HEK293T (cell line): ENCODE measurements around the gene TNFRSF17.

ENCODE experiments used
- CTCF ChIA-PET: fragments of 350-600 bp; formaldehyde crosslinking; extraction: SDS; loops from one replicate; lab custom pipeline; 2021; ENCODE audit warnings: antibody characterized with exemption, inconsistent platforms; lab: Yijun Ruan, JAX
- POLR2A ChIA-PET: fragments of 350-600 bp; formaldehyde crosslinking; extraction: SDS; loops from one replicate; lab custom pipeline; 2020; ENCODE audit warnings: antibody characterized with exemption, inconsistent platforms; lab: Yijun Ruan, JAX
- DNase-seq: peaks from one replicate; pipeline ENCODE4 v3.0.0; 2012; ENCODE audit warnings: mixed read lengths; ENCODE audit errors: extremely low spot score
- BHLHE40 ChIP-seq: fragments of 450-650 bp; IDR thresholded peaks from 2 replicates; pipeline ENCODE4 v1.6.1; 2016; ENCODE audit warnings: mild to moderate bottlenecking, moderate library complexity, borderline replicate concordance
- CTBP1 ChIP-seq: fragments of 450-650 bp; IDR thresholded peaks from 2 replicates; pipeline ENCODE4 v1.6.1; 2016; ENCODE audit warnings: borderline replicate concordance
- ELF4 ChIP-seq: fragments of 450-650 bp; IDR thresholded peaks from 2 replicates; pipeline ENCODE4 v1.6.1; 2017; ENCODE audit warnings: antibody characterized with exemption
- FOXA1 ChIP-seq: fragments of 450-650 bp; IDR thresholded peaks from 2 replicates; pipeline ENCODE4 v1.6.1; 2016; ENCODE audit warnings: mild to moderate bottlenecking
- FOXK2 ChIP-seq: fragments of 450-650 bp; IDR thresholded peaks from 2 replicates; pipeline ENCODE4 v1.6.1; 2016; ENCODE audit warnings: mild to moderate bottlenecking
- FOXM1 ChIP-seq: fragments of 450-650 bp; IDR thresholded peaks from 2 replicates; pipeline ENCODE4 v1.6.1; 2017; ENCODE audit warnings: mild to moderate bottlenecking, borderline replicate concordance
- HDGF ChIP-seq: fragments of 450-650 bp; IDR thresholded peaks from 2 replicates; pipeline ENCODE4 v1.6.1; 2017; ENCODE audit warnings: antibody characterized with exemption, borderline replicate concordance
- L3MBTL2 ChIP-seq: fragments of 450-650 bp; conservative IDR thresholded peaks from 2 replicates; pipeline ENCODE4 v1.6.1; 2016; ENCODE audit warnings: mild to moderate bottlenecking
- LEF1 ChIP-seq: fragments of 450-650 bp; IDR thresholded peaks from 2 replicates; pipeline ENCODE4 v1.6.1; 2017; ENCODE audit warnings: mild to moderate bottlenecking, borderline replicate concordance
- NFRKB ChIP-seq: fragments of 450-650 bp; IDR thresholded peaks from 2 replicates; pipeline ENCODE4 v1.6.1; 2016; ENCODE audit warnings: mild to moderate bottlenecking, moderate library complexity
- PKNOX1 ChIP-seq: fragments of 450-650 bp; IDR thresholded peaks from 2 replicates; pipeline ENCODE4 v1.6.1; 2016
- SP1 ChIP-seq: fragments of 450-650 bp; IDR thresholded peaks from 2 replicates; pipeline ENCODE4 v1.6.1; 2017
- SUZ12 ChIP-seq: fragments of 450-650 bp; IDR thresholded peaks from 2 replicates; pipeline ENCODE4 v1.6.1; 2016; ENCODE audit warnings: mild to moderate bottlenecking
- TARDBP ChIP-seq: fragments of 450-650 bp; IDR thresholded peaks from 2 replicates; pipeline ENCODE4 v1.6.1; 2016
- ZNF384 ChIP-seq: fragments of 450-650 bp; IDR thresholded peaks from 2 replicates; pipeline ENCODE4 v1.6.1; 2016

TNFRSF17 gene

GRCh38 chr16:12017558-12017957 lies 52.5 kb downstream of the TNFRSF17 start:
- DNase-seq = no peak
- TF ChIP-seq L3MBTL2 (no peak), LEF1 (no peak), FOXK2 (no peak), PKNOX1 (no peak), SP1 (no peak), ZNF384 (no peak), BHLHE40 (no peak), NFRKB (no peak), ELF4 (no peak), FOXA1 (no peak), SUZ12 (no peak), TARDBP (no peak), CTBP1 (no peak), HDGF (no peak), FOXM1 (no peak)
- CTCF ChIA-PET = no interaction called here
- POLR2A ChIA-PET = no interaction called here
